ENCODE measurements around the gene SCAF8. TPM values are rescaled to one million over a fixed set of nuclear protein-coding genes. Genes with fewer than 3 reads are reported as not detected.

SCAF8 gene
- total and polyA plus RNA-seq, 2 of the 8 experiments (the other 6 are each of a cell fraction or from before 2014, with no cell fraction given) = 20.3 to 46.3 TPM

DNA sequence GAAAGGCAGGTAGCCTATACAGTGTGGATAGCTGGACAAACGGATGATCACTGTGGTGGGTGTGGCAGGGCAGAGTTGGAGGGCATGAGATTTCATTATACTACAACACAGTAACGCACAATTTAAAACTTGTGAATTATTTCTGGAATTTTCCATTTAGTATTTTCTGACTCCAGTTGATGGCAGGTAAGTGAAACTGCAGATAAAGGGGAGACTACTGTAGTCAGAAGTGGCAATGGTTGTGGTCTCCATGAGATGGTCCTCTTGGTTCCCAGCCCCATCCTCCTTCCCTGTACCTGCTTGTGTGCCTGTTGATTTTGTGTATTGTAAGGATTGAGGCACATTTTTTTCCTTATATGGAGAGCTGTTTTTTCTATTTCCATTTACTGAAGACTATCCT, 22.5 kb upstream of the SCAF8 start:
- Histone ChIP-seq H2BK12ac (ENCODE audit: low read depth, low read length) (no peak overlapping the region), H4K5ac (ENCODE audit: insufficient read length, low read depth, low read length) (no peak overlapping the region), H3K27me3 (replicated peaks in 1 of 4; ENCODE audit: control insufficient read depth in 3 of 4, extremely low read depth in 1 of 4, insufficient read depth in 3 of 4, low read length in 3 of 4) (no peaks in the 10 kb centered on the region), H3K4me2 (ENCODE audit: insufficient read depth in 1 of 2, low read depth in 2 of 2, low read length in 2 of 2) (no peak overlapping the region), H2AK5ac (ENCODE audit: low read depth, low read length) (no peak overlapping the region), H2BK120ac (replicated peaks; ENCODE audit: low read depth, low read length) (no peak overlapping the region), H3K9me3 (ENCODE audit: insufficient read depth in 2 of 2, low read depth in 1 of 2, low read length in 1 of 2) (no peaks in the 10 kb centered on the region), H3K23ac (ENCODE audit: insufficient read length) (no peak overlapping the region), H3K18ac (ENCODE audit: extremely low read depth, low read length) (no peak overlapping the region), H3K4me1 (replicated peaks in 1 of 4; ENCODE audit: control insufficient read depth in 3 of 4, insufficient read depth in 4 of 4, low read length in 3 of 4) (no peaks in the 10 kb centered on the region), H2AFZ (ENCODE audit: low read length) (no peak overlapping the region), H3K56ac (replicated peaks; ENCODE audit: insufficient read length, low read depth, low read length) (no peak overlapping the region), H2BK5ac (ENCODE audit: low read depth, low read length) (no peak overlapping the region), H4K8ac (ENCODE audit: extremely low read depth, insufficient read depth, low read length) (no peak overlapping the region), H3K4me3 (ENCODE audit: extremely low read depth in 1 of 4, insufficient read depth in 2 of 4, low read depth in 3 of 4, low read length in 4 of 4) (no peak overlapping the region), H3K79me1 (ENCODE audit: low read depth, low read length) (no peaks in the 10 kb centered on the region; the same call in 1 of the 2 replicates), H4K91ac (replicated peaks; ENCODE audit: insufficient read length, low read length) (no peak overlapping the region), H4K20me1 (replicated peaks in 1 of 2; ENCODE audit: control insufficient read depth in 1 of 2, insufficient read depth in 2 of 2, low read length in 2 of 2) (no peaks in the 10 kb centered on the region), H3K23me2 (ENCODE audit: low read depth, low read length) (no peaks in the 10 kb centered on the region), H3K79me2 (ENCODE audit: control insufficient read depth in 1 of 2, insufficient read depth in 2 of 2, low read length in 2 of 2) (no peaks in the 10 kb centered on the region), H2BK15ac (ENCODE audit: low read length) (no peak overlapping the region), H3K4ac (replicated peaks; ENCODE audit: insufficient read length, low read depth, low read length) (no peak overlapping the region), H3K27ac (ENCODE audit: low read depth, low read length) (no peak overlapping the region), H3K36me3 (ENCODE audit: control insufficient read depth in 2 of 4, insufficient read depth in 4 of 4, low read length in 3 of 4) (no peaks in the 10 kb centered on the region), H3K9ac (replicated peaks in 1 of 4; ENCODE audit: extremely low read depth in 1 of 4, low read depth in 3 of 4, low read length in 3 of 4) (no peak overlapping the region), H3K14ac (ENCODE audit: insufficient read length) (no peak overlapping the region), H2BK20ac (ENCODE audit: low read length) (no peak overlapping the region)
- no peak for TF ChIP-seq BACH1 (IDR thresholded peaks at IDR 0.05; ENCODE audit: low read length)
- TF ChIP-seq HDAC2 (IDR thresholded peaks at IDR 0.05; ENCODE audit: borderline replicate concordance in 1 of 2, low read depth in 2 of 2, low read length in 2 of 2) = no peak
- no peak for TF ChIP-seq EP300 (IDR thresholded peaks at IDR 0.05; ENCODE audit: borderline replicate concordance in 1 of 2, low read depth in 2 of 2, low read length in 2 of 2)
- no peak for TF ChIP-seq TAF7 (optimal IDR thresholded peaks at IDR 0.05; ENCODE audit: borderline replicate concordance, low read depth, low read length)
- no peak for TF ChIP-seq RAD21 (IDR thresholded peaks at IDR 0.05 in 1 of 2, conservative IDR thresholded peaks at IDR 0.05 in 1 of 2; ENCODE audit: low read depth in 2 of 2, low read length in 2 of 2)
- TF ChIP-seq TEAD4 (IDR thresholded peaks at IDR 0.05; ENCODE audit: low read depth, low read length) = no peak
- TF ChIP-seq EGR1 (IDR thresholded peaks at IDR 0.05; ENCODE audit: borderline replicate concordance, low read depth, low read length) = no peak
- no peak for TF ChIP-seq NANOG (IDR thresholded peaks at IDR 0.05; ENCODE audit: insufficient read depth, low read depth, low read length, poor library complexity, severe bottlenecking)
- no peak for TF ChIP-seq BCL11A (IDR thresholded peaks at IDR 0.05; ENCODE audit: low read depth in 2 of 2, low read length in 2 of 2)
- no peak for TF ChIP-seq KDM5A (IDR thresholded peaks at IDR 0.05; ENCODE audit: low read length)
- TF ChIP-seq SAP30 (IDR thresholded peaks at IDR 0.05; ENCODE audit: insufficient read depth, insufficient replicate concordance, low read length) = no peak
- TF ChIP-seq SIRT6 (IDR thresholded peaks at IDR 0.05; ENCODE audit: low read length) = no peak
- TF ChIP-seq POU5F1 (IDR thresholded peaks at IDR 0.05; ENCODE audit: low read depth, low read length) = no peak
- no peak for DNase-seq (ENCODE audit: low read depth in 1 of 2, low spot score in 2 of 2)
- 84% methylated on average over 2 of the region's 2 CpGs; no CpG with 5 or more reads in 1 of the 2 experiments for WGBS, 2 experiments (ENCODE audit: extremely low coverage in 1 of 2, insufficient coverage in 1 of 2, insufficient read length in 1 of 2, insufficient replicate concordance in 2 of 2, low coverage in 1 of 2, low lambda C conversion rate in 2 of 2, missing lambda C conversion rate in 1 of 2)
- no peak for FAIRE-seq
- ChIA-PET CTCF (ENCODE audit: partially characterized antibody) (no interaction called here), POLR2A (ENCODE audit: partially characterized antibody) (interaction anchor here (0.6 kb wide), 1 partner anchor 19 kb away, joined by 3 read pairs; no protein-coding TSS in a partner anchor)
